K562 (cell line): Measurements from ENCODE around the gene MROH8. TPM values are rescaled to one million over a fixed set of nuclear protein-coding genes. Genes with fewer than 3 reads are reported as not detected.

Experiments
- CBFA2T3 ChIP-seq: fragments of 450-650 bp; IDR thresholded peaks from 2 replicates; pipeline ENCODE4 v1.6.1; 2017
- CBX3 ChIP-seq, 2 experiments: IDR thresholded peaks; 1 replicate in 1 of 2; 2 replicates in 1 of 2; pipeline ENCODE4 v1.6.1; 2012; ENCODE audit warnings: inconsistent platforms in 2 of 2, low read length in 2 of 2, borderline replicate concordance in 1 of 2, control low read depth in 1 of 2
- ILK ChIP-seq: fragments of 450-650 bp; IDR thresholded peaks from 2 replicates; pipeline ENCODE4 v1.6.1; 2016; ENCODE audit warnings: missing genetic modification characterization, low read depth, mild to moderate bottlenecking, missing compliant biosample characterization, moderate library complexity, borderline replicate concordance
- JUN ChIP-seq, 2 experiments: sonication (generic) in 1 of 2; formaldehyde crosslinking in 1 of 2; IDR thresholded peaks; 2 replicates each; pipeline versions ENCODE4 v1.6.1 to v1.8.0; 2012 to 2022; ENCODE audit warnings: borderline replicate concordance in 2 of 2, mild to moderate bottlenecking in 2 of 2, improper control_type of control experiment in 1 of 2, low read depth in 1 of 2, low read length in 1 of 2, missing genetic modification reagents in 1 of 2
- KDM5B ChIP-seq: fragments of 200-600 bp; sonication (generic); IDR thresholded peaks from 2 replicates; pipeline ENCODE4 v1.6.1; 2012; ENCODE audit warnings: low read depth, mild to moderate bottlenecking, moderate library complexity, low read length, control low read depth, inconsistent platforms; ENCODE audit not compliant: insufficient replicate concordance
- SP1 ChIP-seq: sonication (generic); formaldehyde crosslinking; IDR thresholded peaks from 2 replicates; pipeline ENCODE4 v1.8.1; 2022; ENCODE audit warnings: mild to moderate bottlenecking, missing genetic modification reagents
- XRCC4 ChIP-seq: IDR thresholded peaks from one replicate; pipeline ENCODE4 v1.6.1; 2011; ENCODE audit not compliant: insufficient read depth, insufficient read length; ENCODE audit errors: extremely low read depth
- YBX1 ChIP-seq: fragments of 450-650 bp; IDR thresholded peaks from 2 replicates; pipeline ENCODE4 v1.7.1; 2016; ENCODE audit warnings: mild to moderate bottlenecking
- ZNF24 ChIP-seq: fragments of 450-650 bp; IDR thresholded peaks from 2 replicates; pipeline ENCODE4 v1.6.1; 2016
- polyA plus RNA-seq, 8 experiments: library from polyadenylated mRNA; depleted of rRNA in 4 of 8; stranded (reverse) in 5 of 8; unstranded in 3 of 8; fragments of >200 nt; fragmentation: Nextera tagmentation in 2 of 8; fragmentation: Illumina TruSeq in 1 of 8; extraction: Ambion mirVana in 2 of 8; extraction: Trizol in 1 of 8; gene quantifications; 2 replicates each; pipeline versions ENCODE4 v1.2.1 to v1.2.3, GENCODE V29; 2011 to 2014; ENCODE audit warnings: inconsistent platforms in 1 of 8, missing spikeins in 1 of 8
- total RNA-seq, 7 experiments: library from RNA; depleted of rRNA in 6 of 7; stranded (reverse); fragments of >200 nt in 6 of 7; fragmentation: Illumina TruSeq in 2 of 7; extraction: Trizol in 2 of 7; gene quantifications; 2 replicates each; pipeline versions ENCODE4 v1.2.1 to v1.2.3, GENCODE V29; 2011 to 2021; ENCODE audit warnings: low replicate concordance in 1 of 7
- TF ChIP-seq, protein P1 (sequence below): fragments of 450-650 bp; IDR thresholded peaks from 2 replicates; pipeline ENCODE4 v1.6.1; 2016; ENCODE audit warnings: mild to moderate bottlenecking, moderate library complexity
- TF ChIP-seq, protein P2 (sequence below): sonication (generic); formaldehyde crosslinking; IDR thresholded peaks from 2 replicates; pipeline ENCODE4 v1.8.1; 2023; ENCODE audit warnings: mild to moderate bottlenecking, missing genetic modification reagents
- TF ChIP-seq, protein P3 (sequence below): fragments of 250-450 bp; sonication (Bioruptor Pico); IDR thresholded peaks from 2 replicates; pipeline ENCODE4 v1.5.0; 2021

Gene MROH8
- total and polyA plus RNA-seq, 9 of the 15 experiments (the other 6 are each of a cell fraction or from before 2014, with no cell fraction given), result 0.21 to 1.5 (median 0.78) TPM

DNA sequence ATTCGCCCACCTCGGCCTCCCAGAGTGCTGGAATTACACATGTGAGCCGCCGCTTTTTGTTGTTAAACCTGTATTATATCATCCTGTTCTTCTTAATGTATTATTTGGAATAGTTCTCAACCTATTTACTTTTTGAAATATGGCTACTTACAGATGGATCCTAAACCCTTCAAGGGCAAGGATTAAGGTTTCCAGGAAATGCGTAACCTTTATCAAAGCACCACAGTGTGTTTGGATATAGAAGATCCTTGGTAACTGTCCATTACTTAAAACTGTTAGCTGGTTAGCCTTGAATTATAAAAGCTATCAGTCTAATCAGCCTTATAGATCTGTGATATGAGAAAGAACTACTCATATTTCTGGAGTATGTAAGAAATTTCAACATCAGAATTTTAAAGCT, 12.5 kb downstream of the MROH8 start (continued):
- TF ChIP-seq, protein P1, sequence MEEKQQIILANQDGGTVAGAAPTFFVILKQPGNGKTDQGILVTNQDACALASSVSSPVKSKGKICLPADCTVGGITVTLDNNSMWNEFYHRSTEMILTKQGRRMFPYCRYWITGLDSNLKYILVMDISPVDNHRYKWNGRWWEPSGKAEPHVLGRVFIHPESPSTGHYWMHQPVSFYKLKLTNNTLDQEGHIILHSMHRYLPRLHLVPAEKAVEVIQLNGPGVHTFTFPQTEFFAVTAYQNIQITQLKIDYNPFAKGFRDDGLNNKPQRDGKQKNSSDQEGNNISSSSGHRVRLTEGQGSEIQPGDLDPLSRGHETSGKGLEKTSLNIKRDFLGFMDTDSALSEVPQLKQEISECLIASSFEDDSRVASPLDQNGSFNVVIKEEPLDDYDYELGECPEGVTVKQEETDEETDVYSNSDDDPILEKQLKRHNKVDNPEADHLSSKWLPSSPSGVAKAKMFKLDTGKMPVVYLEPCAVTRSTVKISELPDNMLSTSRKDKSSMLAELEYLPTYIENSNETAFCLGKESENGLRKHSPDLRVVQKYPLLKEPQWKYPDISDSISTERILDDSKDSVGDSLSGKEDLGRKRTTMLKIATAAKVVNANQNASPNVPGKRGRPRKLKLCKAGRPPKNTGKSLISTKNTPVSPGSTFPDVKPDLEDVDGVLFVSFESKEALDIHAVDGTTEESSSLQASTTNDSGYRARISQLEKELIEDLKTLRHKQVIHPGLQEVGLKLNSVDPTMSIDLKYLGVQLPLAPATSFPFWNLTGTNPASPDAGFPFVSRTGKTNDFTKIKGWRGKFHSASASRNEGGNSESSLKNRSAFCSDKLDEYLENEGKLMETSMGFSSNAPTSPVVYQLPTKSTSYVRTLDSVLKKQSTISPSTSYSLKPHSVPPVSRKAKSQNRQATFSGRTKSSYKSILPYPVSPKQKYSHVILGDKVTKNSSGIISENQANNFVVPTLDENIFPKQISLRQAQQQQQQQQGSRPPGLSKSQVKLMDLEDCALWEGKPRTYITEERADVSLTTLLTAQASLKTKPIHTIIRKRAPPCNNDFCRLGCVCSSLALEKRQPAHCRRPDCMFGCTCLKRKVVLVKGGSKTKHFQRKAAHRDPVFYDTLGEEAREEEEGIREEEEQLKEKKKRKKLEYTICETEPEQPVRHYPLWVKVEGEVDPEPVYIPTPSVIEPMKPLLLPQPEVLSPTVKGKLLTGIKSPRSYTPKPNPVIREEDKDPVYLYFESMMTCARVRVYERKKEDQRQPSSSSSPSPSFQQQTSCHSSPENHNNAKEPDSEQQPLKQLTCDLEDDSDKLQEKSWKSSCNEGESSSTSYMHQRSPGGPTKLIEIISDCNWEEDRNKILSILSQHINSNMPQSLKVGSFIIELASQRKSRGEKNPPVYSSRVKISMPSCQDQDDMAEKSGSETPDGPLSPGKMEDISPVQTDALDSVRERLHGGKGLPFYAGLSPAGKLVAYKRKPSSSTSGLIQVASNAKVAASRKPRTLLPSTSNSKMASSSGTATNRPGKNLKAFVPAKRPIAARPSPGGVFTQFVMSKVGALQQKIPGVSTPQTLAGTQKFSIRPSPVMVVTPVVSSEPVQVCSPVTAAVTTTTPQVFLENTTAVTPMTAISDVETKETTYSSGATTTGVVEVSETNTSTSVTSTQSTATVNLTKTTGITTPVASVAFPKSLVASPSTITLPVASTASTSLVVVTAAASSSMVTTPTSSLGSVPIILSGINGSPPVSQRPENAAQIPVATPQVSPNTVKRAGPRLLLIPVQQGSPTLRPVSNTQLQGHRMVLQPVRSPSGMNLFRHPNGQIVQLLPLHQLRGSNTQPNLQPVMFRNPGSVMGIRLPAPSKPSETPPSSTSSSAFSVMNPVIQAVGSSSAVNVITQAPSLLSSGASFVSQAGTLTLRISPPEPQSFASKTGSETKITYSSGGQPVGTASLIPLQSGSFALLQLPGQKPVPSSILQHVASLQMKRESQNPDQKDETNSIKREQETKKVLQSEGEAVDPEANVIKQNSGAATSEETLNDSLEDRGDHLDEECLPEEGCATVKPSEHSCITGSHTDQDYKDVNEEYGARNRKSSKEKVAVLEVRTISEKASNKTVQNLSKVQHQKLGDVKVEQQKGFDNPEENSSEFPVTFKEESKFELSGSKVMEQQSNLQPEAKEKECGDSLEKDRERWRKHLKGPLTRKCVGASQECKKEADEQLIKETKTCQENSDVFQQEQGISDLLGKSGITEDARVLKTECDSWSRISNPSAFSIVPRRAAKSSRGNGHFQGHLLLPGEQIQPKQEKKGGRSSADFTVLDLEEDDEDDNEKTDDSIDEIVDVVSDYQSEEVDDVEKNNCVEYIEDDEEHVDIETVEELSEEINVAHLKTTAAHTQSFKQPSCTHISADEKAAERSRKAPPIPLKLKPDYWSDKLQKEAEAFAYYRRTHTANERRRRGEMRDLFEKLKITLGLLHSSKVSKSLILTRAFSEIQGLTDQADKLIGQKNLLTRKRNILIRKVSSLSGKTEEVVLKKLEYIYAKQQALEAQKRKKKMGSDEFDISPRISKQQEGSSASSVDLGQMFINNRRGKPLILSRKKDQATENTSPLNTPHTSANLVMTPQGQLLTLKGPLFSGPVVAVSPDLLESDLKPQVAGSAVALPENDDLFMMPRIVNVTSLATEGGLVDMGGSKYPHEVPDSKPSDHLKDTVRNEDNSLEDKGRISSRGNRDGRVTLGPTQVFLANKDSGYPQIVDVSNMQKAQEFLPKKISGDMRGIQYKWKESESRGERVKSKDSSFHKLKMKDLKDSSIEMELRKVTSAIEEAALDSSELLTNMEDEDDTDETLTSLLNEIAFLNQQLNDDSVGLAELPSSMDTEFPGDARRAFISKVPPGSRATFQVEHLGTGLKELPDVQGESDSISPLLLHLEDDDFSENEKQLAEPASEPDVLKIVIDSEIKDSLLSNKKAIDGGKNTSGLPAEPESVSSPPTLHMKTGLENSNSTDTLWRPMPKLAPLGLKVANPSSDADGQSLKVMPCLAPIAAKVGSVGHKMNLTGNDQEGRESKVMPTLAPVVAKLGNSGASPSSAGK, result no peak
- TF ChIP-seq JUN (IDR thresholded peaks at IDR 0.05; ENCODE audit: borderline replicate concordance, low read depth, low read length) (no peak), JUN (CRISPR knock-in tag; IDR thresholded peaks at IDR 0.05; ENCODE audit: borderline replicate concordance) (no peak), YBX1 (no peak), CBX3 (IDR thresholded peaks at IDR 0.05; ENCODE audit: borderline replicate concordance in 1 of 2, low read length in 2 of 2) (no peak), ZNF24 (no peak), ILK (no peak), CBFA2T3 (peak; percentile 51), KDM5B (no peak), XRCC4 (no peak), SP1 (no peak)
- TF ChIP-seq, protein P2, sequence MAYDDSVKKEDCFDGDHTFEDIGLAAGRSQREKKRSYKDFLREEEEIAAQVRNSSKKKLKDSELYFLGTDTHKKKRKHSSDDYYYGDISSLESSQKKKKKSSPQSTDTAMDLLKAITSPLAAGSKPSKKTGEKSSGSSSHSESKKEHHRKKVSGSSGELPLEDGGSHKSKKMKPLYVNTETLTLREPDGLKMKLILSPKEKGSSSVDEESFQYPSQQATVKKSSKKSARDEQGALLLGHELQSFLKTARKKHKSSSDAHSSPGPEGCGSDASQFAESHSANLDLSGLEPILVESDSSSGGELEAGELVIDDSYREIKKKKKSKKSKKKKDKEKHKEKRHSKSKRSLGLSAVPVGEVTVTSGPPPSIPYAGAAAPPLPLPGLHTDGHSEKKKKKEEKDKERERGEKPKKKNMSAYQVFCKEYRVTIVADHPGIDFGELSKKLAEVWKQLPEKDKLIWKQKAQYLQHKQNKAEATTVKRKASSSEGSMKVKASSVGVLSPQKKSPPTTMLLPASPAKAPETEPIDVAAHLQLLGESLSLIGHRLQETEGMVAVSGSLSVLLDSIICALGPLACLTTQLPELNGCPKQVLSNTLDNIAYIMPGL, result no peak
- TF ChIP-seq, protein P3, sequence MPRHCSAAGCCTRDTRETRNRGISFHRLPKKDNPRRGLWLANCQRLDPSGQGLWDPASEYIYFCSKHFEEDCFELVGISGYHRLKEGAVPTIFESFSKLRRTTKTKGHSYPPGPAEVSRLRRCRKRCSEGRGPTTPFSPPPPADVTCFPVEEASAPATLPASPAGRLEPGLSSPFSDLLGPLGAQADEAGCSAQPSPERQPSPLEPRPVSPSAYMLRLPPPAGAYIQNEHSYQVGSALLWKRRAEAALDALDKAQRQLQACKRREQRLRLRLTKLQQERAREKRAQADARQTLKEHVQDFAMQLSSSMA (CRISPR knock-in tag), result no peak
